Measurements from ENCODE around the gene ARID1B. TPM values are rescaled to one million over a fixed set of nuclear protein-coding genes. Genes with fewer than 3 reads are reported as not detected.

ARID1B gene
- total and polyA plus RNA-seq, 2 of the 4 experiments (the other 2 are of a cell fraction), result 14.5 to 20.1 TPM

DNA sequence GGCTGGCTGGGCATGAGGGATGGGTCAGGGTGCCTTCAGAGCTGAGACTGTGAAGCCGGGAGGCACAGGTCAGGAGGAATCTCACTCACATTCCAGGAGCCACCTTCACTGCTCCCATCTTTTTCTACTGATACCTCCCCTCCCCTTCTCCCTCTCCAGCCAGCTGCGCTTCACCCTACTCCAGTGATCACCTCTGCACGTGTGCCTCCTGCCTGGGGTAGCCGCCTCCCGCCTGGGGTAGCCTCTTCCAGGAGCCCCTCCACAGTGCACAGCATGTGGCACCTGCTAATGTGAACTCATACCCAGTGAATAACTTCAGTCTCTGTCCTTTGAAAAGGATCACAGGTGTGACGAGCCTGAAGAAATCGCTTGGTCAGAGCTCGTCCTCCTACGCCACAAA lies 313.6 kb downstream of the ARID1B start:
- no peaks in the 10 kb centered on the region; the same call in 1 of the 2 replicates for H4K20me1 ChIP-seq (ENCODE audit: insufficient read depth, low read length)
- no peak overlapping the region for H2AK9ac ChIP-seq (replicated peaks; ENCODE audit: low read depth, low read length, poor library complexity)
- no peak overlapping the region for H3K18ac ChIP-seq (ENCODE audit: low read depth, low read length)
- peaks cover 5% of the 10 kb centered on the region for H3K4me1 ChIP-seq (ENCODE audit: control insufficient read depth, insufficient read depth, low read length)
- H3K14ac ChIP-seq (replicated peaks; ENCODE audit: low read depth, low read length), result no peak overlapping the region
- no peak overlapping the region for H4K91ac ChIP-seq (ENCODE audit: insufficient read depth, low read depth, low read length)
- no peaks in the 10 kb centered on the region for H3K27me3 ChIP-seq (ENCODE audit: control insufficient read depth, insufficient read depth, low read length)
- H3K36me3 ChIP-seq (ENCODE audit: control insufficient read depth, insufficient read depth, low read length), result peaks cover 6% of the 10 kb centered on the region
- H2BK20ac ChIP-seq (ENCODE audit: low read depth, low read length), result no peak overlapping the region
- TF ChIP-seq ELK1 (IDR thresholded peaks at IDR 0.05; ENCODE audit: borderline replicate concordance, low read depth, low read length) (no peak), MAZ (IDR thresholded peaks at IDR 0.05; ENCODE audit: borderline replicate concordance, low read depth, low read length) (no peak), MAFK (IDR thresholded peaks at IDR 0.05; ENCODE audit: low read depth, low read length) (no peak), FOS (IDR thresholded peaks at IDR 0.05; ENCODE audit: low read depth, low read length) (no peak), CHD1 (IDR thresholded peaks at IDR 0.05; ENCODE audit: low read depth, low read length) (no peak)
- TF ChIP-seq, protein P1, sequence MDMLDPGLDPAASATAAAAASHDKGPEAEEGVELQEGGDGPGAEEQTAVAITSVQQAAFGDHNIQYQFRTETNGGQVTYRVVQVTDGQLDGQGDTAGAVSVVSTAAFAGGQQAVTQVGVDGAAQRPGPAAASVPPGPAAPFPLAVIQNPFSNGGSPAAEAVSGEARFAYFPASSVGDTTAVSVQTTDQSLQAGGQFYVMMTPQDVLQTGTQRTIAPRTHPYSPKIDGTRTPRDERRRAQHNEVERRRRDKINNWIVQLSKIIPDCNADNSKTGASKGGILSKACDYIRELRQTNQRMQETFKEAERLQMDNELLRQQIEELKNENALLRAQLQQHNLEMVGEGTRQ (IDR thresholded peaks at IDR 0.05; ENCODE audit: low read depth, low read length), result no peak
- H2BK5ac ChIP-seq (ENCODE audit: low read depth, low read length, poor library complexity, severe bottlenecking), result no peak overlapping the region
- H3K56ac ChIP-seq (ENCODE audit: extremely low read depth, insufficient read depth, low read length), result no peak overlapping the region
- H2AK5ac ChIP-seq (ENCODE audit: low read depth, low read length), result no peak overlapping the region; the same call in 1 of the 2 replicates
- no peak overlapping the region for H3K9ac ChIP-seq (ENCODE audit: low read depth, low read length)
- ATAC-seq (ENCODE audit: low read depth) (no peak), DNase-seq (no peak)
- H2AFZ ChIP-seq (replicated peaks; ENCODE audit: low read length, poor library complexity), result no peak overlapping the region
- H3K9me1 ChIP-seq (ENCODE audit: insufficient read depth, low read length), result peaks cover 23% of the 10 kb centered on the region
- ChIA-PET CTCF (no interaction called here), POLR2A (ENCODE audit: unreplicated experiment) (no interaction called here)
- H2BK15ac ChIP-seq (ENCODE audit: low read depth, low read length), result no peak overlapping the region
- no TSS peak for BruUV-seq (replicated peaks)
- peaks cover 32 to 58% of the 10 kb centered on the region in 2 experiments for H3K79me1 ChIP-seq (ENCODE audit: low read depth in 1 of 2, low read length in 2 of 2)
- no peaks in the 10 kb centered on the region for H3K9me3 ChIP-seq (ENCODE audit: control insufficient read depth, insufficient read depth, low read length)
- H4K8ac ChIP-seq (ENCODE audit: low read depth in 2 of 2, low read length in 2 of 2), result no peak overlapping the region
- H3K4ac ChIP-seq (ENCODE audit: low read depth, low read length), result no peak overlapping the region
- in situ Hi-C loops (cut with MboI; ENCODE audit: low sequenced_read_pairs), result no loop called here
- H3K4me3 ChIP-seq (ENCODE audit: insufficient read depth, low read depth, low read length), result no peak overlapping the region
- WGBS, 2 experiments (ENCODE audit: extremely low coverage in 2 of 2, insufficient read length in 1 of 2), result 98% methylated on average over 4 of the region's 9 CpGs; no CpG with 5 or more reads in 1 of the 2 experiments
- dilution Hi-C loops (cut with HindIII; ENCODE audit: low sequenced_read_pairs, unreplicated experiment), result no loop called here
- H3K23ac ChIP-seq (ENCODE audit: low read depth, low read length), result no peak overlapping the region
- intact Hi-C loops (cut with micrococcal nuclease), result loop anchor here (5.0 kb wide), 1 partner anchor 43 kb away; no protein-coding TSS in a partner anchor
- H4K5ac ChIP-seq (ENCODE audit: low read depth, low read length), result no peak overlapping the region
- no peak overlapping the region for H2BK120ac ChIP-seq (ENCODE audit: low read depth, low read length)
- H3K27ac ChIP-seq (ENCODE audit: insufficient read depth, low read length), result no peak overlapping the region
- H3K4me2 ChIP-seq (ENCODE audit: low read depth, low read length), result no peak overlapping the region

Measured in IMR-90 (cell line).